ENCODE data around the gene RTCA.

RTCA gene

GRCh38 chr1:100300691-100301090, 34.7 kb downstream of the RTCA start:
- no peaks in the 10 kb centered on the region for H4K20me1 ChIP-seq (ENCODE audit: insufficient read depth, low read length)
- no peak overlapping the region for H3K27ac ChIP-seq (ENCODE audit: low read depth, low read length, poor library complexity, severe bottlenecking)
- H3K9ac ChIP-seq (ENCODE audit: low read length) = no peak overlapping the region
- no peaks in the 10 kb centered on the region; the same call in 1 of the 2 replicates for H3K36me3 ChIP-seq (ENCODE audit: insufficient read depth, low read length)
- no peak overlapping the region for H2AFZ ChIP-seq (ENCODE audit: low read length)
- H3K4me1 ChIP-seq (ENCODE audit: insufficient read depth, low read length, severe bottlenecking) = no peaks in the 10 kb centered on the region
- H3K27me3 ChIP-seq (ENCODE audit: insufficient read depth, low read length) = no peaks in the 10 kb centered on the region
- no peak overlapping the region for H3K4me2 ChIP-seq (ENCODE audit: low read length)
- H3K4me3 ChIP-seq (ENCODE audit: low read depth, low read length, poor library complexity, severe bottlenecking) = no peak overlapping the region
- TF ChIP-seq CTCF (IDR thresholded peaks at IDR 0.05; ENCODE audit: low read length) (no peak), EZH2 (IDR thresholded peaks at IDR 0.05; ENCODE audit: borderline replicate concordance, low read length) (no peak)
- no peaks in the 10 kb centered on the region for H3F3A ChIP-seq (ENCODE audit: insufficient read depth, low read length)
- no peaks in the 10 kb centered on the region for H3K9me2 ChIP-seq (ENCODE audit: low read depth, low read length)
- H3K79me2 ChIP-seq (ENCODE audit: insufficient read depth, low read length) = no peaks in the 10 kb centered on the region
- no peaks in the 10 kb centered on the region for H3K9me3 ChIP-seq (ENCODE audit: low read length)

- no peak overlapping the region for H3K4me2 ChIP-seq (ENCODE audit: low read length)
- H3K9ac ChIP-seq (ENCODE audit: low read length) = no peak overlapping the region
- H4K20me1 ChIP-seq (ENCODE audit: insufficient read depth, low read length) = no peaks in the 10 kb centered on the region
- H2AFZ ChIP-seq (ENCODE audit: low read length) = no peak overlapping the region
- H3K9me2 ChIP-seq (ENCODE audit: low read depth, low read length) = no peaks in the 10 kb centered on the region
- H3K4me1 ChIP-seq (ENCODE audit: insufficient read depth, low read length, severe bottlenecking) = no peaks in the 10 kb centered on the region
- no peaks in the 10 kb centered on the region for H3K9me3 ChIP-seq (ENCODE audit: low read length)
- H3K36me3 ChIP-seq (ENCODE audit: insufficient read depth, low read length) = no peaks in the 10 kb centered on the region
- TF ChIP-seq EZH2 (IDR thresholded peaks at IDR 0.05; ENCODE audit: borderline replicate concordance, low read length) = no peak
- no peak for TF ChIP-seq CTCF (IDR thresholded peaks at IDR 0.05; ENCODE audit: low read length)
- no peaks in the 10 kb centered on the region for H3K27me3 ChIP-seq (ENCODE audit: insufficient read depth, low read length)
- no peak overlapping the region for H3K4me3 ChIP-seq (ENCODE audit: low read depth, low read length, poor library complexity, severe bottlenecking)
- no peak overlapping the region for H3K27ac ChIP-seq (ENCODE audit: low read depth, low read length, poor library complexity, severe bottlenecking)
- no peaks in the 10 kb centered on the region for H3K79me2 ChIP-seq (ENCODE audit: insufficient read depth, low read length)
- no peaks in the 10 kb centered on the region for H3F3A ChIP-seq (ENCODE audit: insufficient read depth, low read length)
Measured at GRCh38 chr1:100302739-100303138, 36.7 kb downstream of the RTCA start.

GRCh38 chr1:100304227-100304626, 38.2 kb downstream of the RTCA start:
- Histone ChIP-seq H3K9ac (ENCODE audit: low read length) (no peak overlapping the region), H3K79me2 (ENCODE audit: insufficient read depth, low read length) (no peaks in the 10 kb centered on the region), H3K4me2 (ENCODE audit: low read length) (no peak overlapping the region), H3K4me3 (ENCODE audit: low read depth, low read length, poor library complexity, severe bottlenecking) (no peak overlapping the region), H3K27ac (ENCODE audit: low read depth, low read length, poor library complexity, severe bottlenecking) (no peak overlapping the region), H4K20me1 (ENCODE audit: insufficient read depth, low read length) (no peaks in the 10 kb centered on the region), H3F3A (ENCODE audit: insufficient read depth, low read length) (no peaks in the 10 kb centered on the region), H3K9me3 (ENCODE audit: low read length) (no peaks in the 10 kb centered on the region), H3K9me2 (ENCODE audit: low read depth, low read length) (no peaks in the 10 kb centered on the region), H3K27me3 (ENCODE audit: insufficient read depth, low read length) (no peaks in the 10 kb centered on the region), H3K4me1 (ENCODE audit: insufficient read depth, low read length, severe bottlenecking) (no peaks in the 10 kb centered on the region), H2AFZ (ENCODE audit: low read length) (no peak overlapping the region), H3K36me3 (ENCODE audit: insufficient read depth, low read length) (no peaks in the 10 kb centered on the region)
- TF ChIP-seq CTCF (IDR thresholded peaks at IDR 0.05; ENCODE audit: low read length) (no peak), EZH2 (IDR thresholded peaks at IDR 0.05; ENCODE audit: borderline replicate concordance, low read length) (no peak)
